HepG2 (cell line): ENCODE data around the gene GRM5. TPM values are rescaled to one million over a fixed set of nuclear protein-coding genes. Genes with fewer than 3 reads are reported as not detected.

ENCODE experiments used
- ATAC-seq: fragments of 200-7000 bp; cut with Tn5 transposase; 3 replicates; pipeline ENCODE4 v1.9.1; 2020; ENCODE audit warnings: mild to moderate bottlenecking, moderate library complexity
- BruUV-seq: library from RNA; stranded (reverse); fragments of 400-500 nt; replicated peaks from 2 replicates; lab custom pipeline; 2021; lab: Mats Ljungman, UMichigan
- CTCF ChIA-PET: fragments of 300-600 bp; formaldehyde crosslinking; extraction: SDS; loops from one replicate; lab custom pipeline; 2021; ENCODE audit warnings: low total read pairs, inconsistent platforms, low intra/inter-chr PET ratio; lab: Yijun Ruan, JAX
- POLR2A ChIA-PET: fragments of 350-600 bp; sonication (Branson Sonifier 250); formaldehyde crosslinking; loops from one replicate; lab custom pipeline; 2020; ENCODE audit warnings: antibody characterized with exemption, inconsistent platforms; lab: Yijun Ruan, JAX
- DNase-seq: peaks from one replicate; pipeline ENCODE4 v3.0.0-alpha.2; 2015; ENCODE audit warnings: low spot score
- FAIRE-seq: peaks from 3 replicates; lab custom pipeline; 2011; peaks lifted over from hg19 to GRCh38; lab: Jason Lieb, UNC
- H2AFZ ChIP-seq: one replicate; pipeline ENCODE4 v1.6.1; 2011; ENCODE audit warnings: low read length, inconsistent platforms
- H3K27ac ChIP-seq: fragments of 300-600 bp; 3 replicates; pipeline ENCODE4 v1.8.0; 2011; ENCODE audit warnings: mixed run types, mild to moderate bottlenecking, mixed read lengths, low read length, inconsistent platforms; ENCODE audit not compliant: insufficient read depth; ENCODE audit errors: extremely low read length
- H3K27me3 ChIP-seq, 2 experiments: fragments of 200-600 bp in 1 of 2; 2 replicates in 1 of 2; 3 replicates in 1 of 2; pipeline versions ENCODE4 v1.6.0 to v1.8.0; 2011; ENCODE audit warnings: low read length in 2 of 2, mild to moderate bottlenecking in 2 of 2, moderate library complexity in 2 of 2, inconsistent platforms in 1 of 2; ENCODE audit not compliant: insufficient read depth in 2 of 2, control insufficient read depth in 1 of 2
- H3K36me3 ChIP-seq, 2 experiments: fragments of 200-600 bp in 1 of 2; replicated peaks in 1 of 2; 2 replicates in 1 of 2; 3 replicates in 1 of 2; pipeline versions ENCODE4 v1.5.1 to v1.8.0; 2011; ENCODE audit warnings: low read length in 2 of 2, inconsistent platforms in 1 of 2; ENCODE audit not compliant: insufficient read depth in 2 of 2, control insufficient read depth in 1 of 2
- H3K4me1 ChIP-seq: 2 replicates; pipeline ENCODE4 v1.5.1; 2012; ENCODE audit warnings: low read length, inconsistent platforms; ENCODE audit not compliant: insufficient read depth
- H3K4me2 ChIP-seq: 2 replicates; pipeline ENCODE4 v1.6.0; 2011; ENCODE audit warnings: low read depth, low read length, inconsistent platforms
- H3K4me3 ChIP-seq, 3 experiments: fragments of 200-600 bp in 1 of 3; sonication (generic), shearing (Covaris generic) in 1 of 3; replicated peaks in 1 of 3; 2 replicates each; pipeline ENCODE4 v1.5.1; 2011 to 2016; ENCODE audit warnings: low read length in 3 of 3, inconsistent platforms in 2 of 3, low read depth in 2 of 3, mild to moderate bottlenecking in 2 of 3, control low read depth in 1 of 3, mixed read lengths in 1 of 3; ENCODE audit not compliant: insufficient read depth in 1 of 3
- H3K79me2 ChIP-seq: one replicate; pipeline ENCODE4 v1.6.1; 2011; ENCODE audit warnings: low read length, inconsistent platforms; ENCODE audit not compliant: insufficient read depth
- H3K9ac ChIP-seq: 2 replicates; pipeline ENCODE4 v1.6.0; 2011; ENCODE audit warnings: mild to moderate bottlenecking, low read depth, low read length, inconsistent platforms; ENCODE audit not compliant: insufficient read depth
- H3K9me3 ChIP-seq: 2 replicates; pipeline ENCODE4 v1.5.1; 2012; ENCODE audit warnings: mild to moderate bottlenecking, low read length
- H4K20me1 ChIP-seq: 2 replicates; pipeline ENCODE4 v1.6.0; 2011; ENCODE audit warnings: inconsistent platforms, mild to moderate bottlenecking, low read length, moderate library complexity; ENCODE audit not compliant: insufficient read depth
- CREBL2 ChIP-seq: sonication (generic); formaldehyde crosslinking; IDR thresholded peaks from 2 replicates; pipeline ENCODE4 v1.8.1; 2023; ENCODE audit warnings: missing genetic modification reagents, mild to moderate bottlenecking, borderline replicate concordance
- FOSL2 ChIP-seq: sonication (generic); formaldehyde crosslinking; IDR thresholded peaks from 2 replicates; pipeline ENCODE4 v1.4.0; 2020; ENCODE audit warnings: missing genetic modification reagents
- KLF13 ChIP-seq: sonication (generic); formaldehyde crosslinking; IDR thresholded peaks from 2 replicates; pipeline ENCODE4 v1.4.0; 2020; ENCODE audit warnings: mild to moderate bottlenecking, missing genetic modification reagents
- MBD4 ChIP-seq: IDR thresholded peaks from 2 replicates; pipeline ENCODE4 v1.6.1; 2012; ENCODE audit warnings: low read length, inconsistent platforms, borderline replicate concordance
- REL ChIP-seq: sonication (generic); formaldehyde crosslinking; conservative IDR thresholded peaks from 2 replicates; pipeline ENCODE4 v1.8.0; 2022; ENCODE audit warnings: mild to moderate bottlenecking, missing genetic modification reagents, moderate library complexity
- SOX5 ChIP-seq: IDR thresholded peaks from 2 replicates; pipeline ENCODE4 v1.6.1; 2016; ENCODE audit warnings: borderline replicate concordance
- ZNF296 ChIP-seq: sonication (generic); formaldehyde crosslinking; conservative IDR thresholded peaks from 2 replicates; pipeline ENCODE4 v1.5.0; 2020; ENCODE audit warnings: mild to moderate bottlenecking, missing genetic modification reagents
- ZNF326 ChIP-seq: sonication (generic); formaldehyde crosslinking; IDR thresholded peaks from 2 replicates; pipeline ENCODE4 v1.4.0; 2020; ENCODE audit warnings: missing genetic modification reagents, borderline replicate concordance
- ZNF407 ChIP-seq: sonication (generic); formaldehyde crosslinking; IDR thresholded peaks from one replicate; pipeline ENCODE4 v1.5.1; 2020; ENCODE audit warnings: mild to moderate bottlenecking, missing genetic modification reagents; ENCODE audit errors: not compliant biosample characterization
- ZNF468 ChIP-seq: sonication (generic); formaldehyde crosslinking; IDR thresholded peaks from 2 replicates; pipeline ENCODE4 v1.8.0; 2022; ENCODE audit warnings: mild to moderate bottlenecking, moderate library complexity, missing genetic modification reagents
- ZNF639 ChIP-seq: conservative IDR thresholded peaks from 2 replicates; pipeline ENCODE4 v1.6.1; 2018; ENCODE audit warnings: missing genetic modification reagents
- ZSCAN25 ChIP-seq: sonication (generic); formaldehyde crosslinking; IDR thresholded peaks from 2 replicates; pipeline ENCODE4 v1.8.0; 2022; ENCODE audit warnings: mild to moderate bottlenecking, missing genetic modification reagents
- WGBS: methylation state at CpG from one replicate; pipeline ENCODE4 v1.1.6; 2017; ENCODE audit warnings: low lambda C conversion rate; 5-methylcytosine and 5-hydroxymethylcytosine counted together
- in situ Hi-C: cut with HindIII; loops from 2 replicates; pipeline ENCODE4 v1.10.0; 2017; ENCODE audit warnings: low pct_unique_long_range_greater_than_20kb; ENCODE audit not compliant: extremely low pct_ligation_motif_present
- intact Hi-C: fragments of 100-400 bp; cut with micrococcal nuclease; formaldehyde crosslinking; loops from one replicate; pipeline ENCODE4 v1.10.0; 2022; ENCODE audit not compliant: unreplicated experiment
- polyA plus RNA-seq, 8 experiments: library from polyadenylated mRNA; depleted of rRNA in 3 of 8; stranded (reverse) in 7 of 8; unstranded in 1 of 8; fragments of >200 nt; fragmentation: Illumina TruSeq in 4 of 8; extraction: Trizol in 4 of 8; gene quantifications; 2 replicates each; pipeline versions ENCODE4 v1.2.1 to v1.2.3, GENCODE V29; 2011 to 2016; ENCODE audit warnings: low read depth in 4 of 8, missing spikeins in 1 of 8, mixed read lengths in 1 of 8; ENCODE audit not compliant: insufficient read depth in 1 of 8
- total RNA-seq, 5 experiments: library from RNA; depleted of rRNA; stranded (reverse); fragments of >200 nt; fragmentation: Illumina TruSeq; extraction: Trizol; gene quantifications; 2 replicates each; pipeline ENCODE4 v1.2.3, GENCODE V29; 2016; ENCODE audit warnings: low read depth in 1 of 5

The GRM5 gene
- total and polyA plus RNA-seq, 2 of the 13 experiments (the other 11 are each of a cell fraction or from before 2014, with no cell fraction given): not detected

- H3K36me3 ChIP-seq: no peaks in the 10 kb centered on the region
- no TSS peak for BruUV-seq
- no peaks in the 10 kb centered on the region for H3K27me3 ChIP-seq
- FAIRE-seq: no peak
- WGBS: 33% methylated on average over 1 of the region's 1 CpG
- H2AFZ ChIP-seq: no peak overlapping the region
- H3K27ac ChIP-seq: no peak overlapping the region
- H3K79me2 ChIP-seq: no peaks in the 10 kb centered on the region
- intact Hi-C loops: no loop called here
- DNase-seq: no peak
- ATAC-seq: no peak
- in situ Hi-C loops: no loop called here
- no peaks in the 10 kb centered on the region for H3K4me1 ChIP-seq
- no peak overlapping the region for H3K4me2 ChIP-seq
- ChIA-PET CTCF (no interaction called here), POLR2A (no interaction called here)
- no peak overlapping the region for H3K9ac ChIP-seq
- no peaks in the 10 kb centered on the region for H4K20me1 ChIP-seq
- H3K9me3 ChIP-seq: no peaks in the 10 kb centered on the region
- no peak overlapping the region for H3K4me3 ChIP-seq
- no peak for TF ChIP-seq ZNF468
- TF ChIP-seq SOX5 (CRISPR knock-in tag): no peak
- no peak for TF ChIP-seq MBD4
- TF ChIP-seq CREBL2 (CRISPR knock-in tag): no peak
- TF ChIP-seq KLF13 (CRISPR knock-in tag): no peak
- TF ChIP-seq FOSL2: no peak
- no peak for TF ChIP-seq ZNF639 (CRISPR knock-in tag)
- no peak for TF ChIP-seq REL
- TF ChIP-seq ZNF296 (CRISPR knock-in tag): no peak
- TF ChIP-seq ZNF326 (CRISPR knock-in tag): no peak
- TF ChIP-seq ZNF407 (CRISPR knock-in tag): no peak
- TF ChIP-seq ZSCAN25 (CRISPR knock-in tag): no peak
These were observed 442.3 kb downstream of the GRM5 start for GRCh38 chr11:88623531-88623930.
